ENCODE measurements around the gene LYPD6B.

LYPD6B gene

DNA sequence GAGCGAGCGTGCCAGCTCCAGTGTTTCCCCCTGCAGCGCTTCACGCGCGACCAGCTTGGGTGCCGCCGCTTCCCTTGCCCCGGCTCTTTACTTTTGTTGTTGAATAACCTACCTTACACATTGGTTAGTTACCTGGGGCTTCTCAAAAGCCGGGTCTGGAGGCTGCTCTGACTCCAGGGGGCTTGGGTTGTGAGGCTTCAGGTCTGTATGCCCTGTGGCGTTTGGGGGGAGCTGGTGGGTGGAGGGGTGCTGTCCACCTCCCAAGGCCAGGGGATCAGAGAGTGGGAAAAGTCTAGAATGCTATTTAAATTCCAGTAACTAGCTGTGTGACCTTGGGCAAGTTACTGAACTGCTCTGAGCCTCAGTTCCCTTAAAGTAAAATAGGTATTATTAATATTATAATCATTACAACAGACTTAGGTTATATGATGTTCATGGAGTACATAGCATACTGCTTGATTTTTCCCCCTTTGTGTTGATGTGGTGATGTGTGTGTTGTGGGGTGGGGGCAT is 770 bp downstream of the LYPD6B start:
- DNase-seq (ENCODE audit: low read depth in 2 of 2), result no peak

DNA sequence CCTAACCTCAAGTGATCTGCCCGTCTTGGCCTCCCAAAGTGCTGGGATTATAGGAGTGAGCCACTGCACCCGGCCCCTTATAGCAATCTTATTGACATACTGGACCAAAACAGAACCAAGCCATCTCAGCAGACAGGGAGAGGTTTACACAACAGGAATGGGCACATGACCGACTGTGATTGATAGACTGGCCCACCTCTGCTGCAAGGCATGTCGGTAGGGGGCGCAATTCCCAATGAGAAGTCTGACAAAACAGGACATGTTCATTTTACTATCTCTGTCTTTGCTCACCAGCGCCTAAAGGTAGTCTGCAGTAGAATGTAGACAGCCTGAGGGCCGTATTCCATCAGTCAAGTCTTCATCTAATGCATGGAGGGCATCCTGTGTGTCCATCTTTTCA is 2.0 kb downstream of the LYPD6B start:
- DNase-seq (ENCODE audit: low read depth in 2 of 2), result peak; percentile 18 to 30

DNA sequence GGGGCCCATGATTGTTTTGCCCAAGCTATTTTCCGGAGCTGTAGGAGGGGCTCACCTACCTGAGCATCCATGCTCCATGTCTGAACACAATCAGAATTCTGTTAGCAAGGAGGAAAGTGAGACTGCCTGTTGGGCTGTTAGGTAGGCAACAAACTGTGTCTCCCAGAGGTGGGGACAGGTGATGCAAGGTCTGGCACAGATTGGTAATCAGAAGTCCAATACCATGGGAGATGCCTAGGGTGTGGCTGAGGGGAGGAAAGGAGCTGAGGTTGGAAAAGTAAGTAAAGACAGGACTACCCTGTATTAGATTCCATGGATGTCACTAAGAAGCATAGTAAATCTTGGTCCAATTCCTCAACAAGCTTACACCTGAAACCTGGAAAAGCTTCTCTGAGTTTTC is 3.0 kb downstream of the LYPD6B start:
- DNase-seq (ENCODE audit: low read depth in 2 of 2), result no peak

GRCh38 chr2:149042881-149043280 is 4.4 kb downstream of the LYPD6B start:
- no peak for DNase-seq (ENCODE audit: low read depth in 2 of 2)

DNA sequence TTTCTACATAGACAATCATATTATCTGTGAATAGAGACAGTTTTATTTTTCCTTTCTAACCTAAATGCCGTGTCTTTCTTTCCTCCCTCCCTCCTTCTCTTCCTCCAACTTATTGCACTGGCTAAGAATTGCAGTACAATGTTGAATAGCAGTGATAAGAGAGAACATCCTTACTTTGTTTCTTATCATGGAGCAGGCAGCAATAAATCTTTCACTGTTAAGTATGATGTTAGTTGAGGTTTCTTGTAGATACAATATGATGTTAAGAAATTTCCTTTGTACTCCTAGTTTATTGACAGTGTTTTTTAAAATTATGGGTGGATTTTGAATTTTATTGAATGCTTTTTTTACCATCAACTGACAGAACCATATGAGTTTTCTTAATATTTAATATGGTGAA is 6.0 kb downstream of the LYPD6B start:
- no peak for DNase-seq (ENCODE audit: low read depth in 2 of 2)

- DNase-seq (ENCODE audit: low read depth in 2 of 2), result no peak
These were observed 8.6 kb downstream of the LYPD6B start for GRCh38 chr2:149047118-149047517.

DNA sequence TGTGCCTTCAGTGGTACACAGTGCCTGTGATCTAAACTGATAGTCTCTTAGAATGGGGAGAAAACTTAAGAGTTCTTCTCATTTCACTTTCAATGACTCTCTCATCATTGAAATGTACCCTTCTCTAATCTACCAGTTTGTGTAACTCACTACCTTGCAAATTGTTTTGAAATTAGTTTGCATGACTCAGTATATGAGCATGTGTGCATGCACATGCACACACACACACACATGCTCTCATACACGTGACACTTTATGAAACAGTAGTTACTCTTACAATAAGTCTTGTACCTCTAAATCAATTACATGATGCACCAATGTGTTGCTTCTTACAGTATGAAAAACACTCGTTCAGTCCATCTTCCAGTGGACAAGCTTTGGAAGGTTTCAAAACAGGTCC is 10.6 kb downstream of the LYPD6B start:
- no peak for DNase-seq (ENCODE audit: low read depth in 2 of 2)

GRCh38 chr2:149050188-149050587 is 11.7 kb downstream of the LYPD6B start:
- no peak for DNase-seq (ENCODE audit: low read depth in 2 of 2)

- no peak for DNase-seq (ENCODE audit: low read depth in 2 of 2)
These were observed 17.3 kb downstream of the LYPD6B start for GRCh38 chr2:149055751-149056150.

- DNase-seq (ENCODE audit: low read depth in 2 of 2), result no peak
These were observed 18.2 kb downstream of the LYPD6B start for GRCh38 chr2:149056541-149057255.

GRCh38 chr2:149057401-149057800 is 18.9 kb downstream of the LYPD6B start:
- DNase-seq (ENCODE audit: low read depth in 2 of 2), result no peak

DNA sequence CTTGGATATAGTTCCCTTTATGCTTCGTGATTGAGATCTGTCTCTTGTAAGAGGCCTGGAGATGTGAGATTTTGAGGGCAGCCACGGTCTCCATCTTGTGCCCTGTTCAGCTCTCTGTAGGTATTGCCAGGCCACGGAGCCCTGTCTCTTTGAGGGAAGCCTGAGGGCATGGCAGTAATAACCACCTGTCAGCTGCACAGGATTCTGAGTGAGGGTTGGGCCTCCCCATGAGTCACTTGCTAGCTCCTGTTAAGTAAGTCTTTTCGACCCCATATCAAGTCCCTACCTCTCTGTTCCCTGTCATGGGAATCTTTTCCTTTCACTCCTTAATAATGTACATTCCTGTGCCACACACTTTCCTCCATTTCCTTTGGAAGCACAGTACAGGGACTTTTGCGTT is 20.4 kb downstream of the LYPD6B start:
- DNase-seq (ENCODE audit: low read depth in 2 of 2), result no peak

DNA sequence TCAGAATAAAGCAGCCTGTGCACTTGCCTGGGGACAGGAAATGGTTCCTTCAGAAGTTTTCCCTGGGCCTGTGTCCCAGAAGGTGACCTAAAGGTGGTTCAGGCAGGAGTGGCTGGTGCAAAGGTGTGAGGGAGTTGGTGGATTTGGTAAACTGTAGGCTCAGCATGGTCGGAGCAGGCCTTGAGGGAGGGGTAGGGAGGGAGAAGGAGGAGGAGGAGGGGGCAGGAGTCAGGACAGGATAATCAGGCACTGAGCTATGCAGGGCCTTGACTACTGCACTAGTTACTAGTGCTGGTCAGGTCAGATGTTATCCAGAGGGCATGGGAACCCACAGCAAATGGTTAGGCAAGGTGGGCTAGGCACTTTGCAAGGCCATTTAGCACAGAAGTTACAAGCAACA is 21.3 kb downstream of the LYPD6B start:
- no peak for DNase-seq (ENCODE audit: low read depth in 2 of 2)

DNA sequence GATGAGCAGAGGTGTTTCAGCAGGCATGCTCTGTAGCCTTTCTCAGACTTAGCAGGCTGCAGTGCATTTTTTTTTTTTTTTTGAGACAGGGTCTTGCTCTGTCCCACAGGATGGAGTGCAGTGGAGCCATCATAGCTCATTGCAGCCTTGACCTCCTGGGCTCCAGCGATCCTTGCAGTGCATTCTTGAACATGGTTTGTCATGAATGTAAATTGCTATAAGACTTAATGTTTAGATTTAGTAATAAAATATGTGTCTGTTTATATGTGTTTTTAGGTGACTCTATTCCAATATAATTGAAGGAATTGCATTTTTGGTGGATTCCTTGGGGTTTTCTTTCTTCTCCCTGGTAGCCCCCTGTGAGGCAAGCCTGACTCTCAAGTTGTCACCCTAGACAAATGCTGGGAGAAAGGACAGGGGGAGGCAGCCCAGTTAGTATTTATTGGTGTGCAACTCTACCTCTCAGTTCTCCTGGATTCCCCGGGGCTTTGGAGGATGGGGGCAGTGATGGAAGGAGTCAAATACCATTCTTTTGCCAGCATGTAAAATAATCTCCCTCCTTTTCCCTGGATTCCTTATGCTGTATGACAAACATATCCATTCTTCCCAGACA is 22.7 kb downstream of the LYPD6B start:
- DNase-seq (ENCODE audit: low read depth in 2 of 2), result no peak

DNA sequence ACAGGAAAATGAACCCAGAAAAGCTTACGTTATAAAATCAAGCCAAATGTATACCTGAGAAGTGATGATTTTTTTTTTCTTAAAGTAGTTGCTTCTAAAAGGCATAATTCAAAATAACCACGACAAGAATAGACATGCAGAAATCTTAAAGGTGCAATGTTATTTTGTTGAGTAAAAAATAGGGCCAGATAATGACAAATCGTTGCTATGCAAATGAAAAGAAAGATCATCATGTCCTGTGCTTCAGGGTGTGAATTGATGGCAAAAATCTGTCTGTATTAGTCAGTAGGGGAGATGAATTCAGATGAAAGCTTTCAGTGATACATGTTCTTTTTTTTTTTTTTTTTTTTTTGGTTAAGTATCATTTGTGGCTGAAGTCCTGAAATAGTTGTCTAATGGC is 24.0 kb downstream of the LYPD6B start:
- DNase-seq (ENCODE audit: low read depth in 2 of 2), result no peak

DNA sequence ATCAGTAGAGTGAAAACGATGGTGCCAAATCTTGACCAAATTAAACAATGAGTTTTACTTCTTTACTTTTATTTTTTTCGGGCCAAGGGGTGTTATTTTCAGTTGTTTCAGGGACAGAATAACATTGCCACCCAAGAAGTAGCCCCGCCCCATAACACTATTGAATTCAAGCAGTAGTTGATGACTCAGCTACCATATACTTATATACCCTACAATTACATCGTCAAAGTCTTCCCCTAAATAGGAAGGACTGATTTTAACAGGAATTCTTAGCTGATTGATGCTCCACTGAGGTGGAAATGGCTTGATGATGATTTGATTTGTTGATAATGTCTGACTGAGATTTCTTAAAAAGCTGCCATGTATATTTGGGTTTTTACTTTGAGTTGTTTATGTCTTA is 24.7 kb downstream of the LYPD6B start:
- DNase-seq (ENCODE audit: low read depth in 2 of 2), result no peak

DNA sequence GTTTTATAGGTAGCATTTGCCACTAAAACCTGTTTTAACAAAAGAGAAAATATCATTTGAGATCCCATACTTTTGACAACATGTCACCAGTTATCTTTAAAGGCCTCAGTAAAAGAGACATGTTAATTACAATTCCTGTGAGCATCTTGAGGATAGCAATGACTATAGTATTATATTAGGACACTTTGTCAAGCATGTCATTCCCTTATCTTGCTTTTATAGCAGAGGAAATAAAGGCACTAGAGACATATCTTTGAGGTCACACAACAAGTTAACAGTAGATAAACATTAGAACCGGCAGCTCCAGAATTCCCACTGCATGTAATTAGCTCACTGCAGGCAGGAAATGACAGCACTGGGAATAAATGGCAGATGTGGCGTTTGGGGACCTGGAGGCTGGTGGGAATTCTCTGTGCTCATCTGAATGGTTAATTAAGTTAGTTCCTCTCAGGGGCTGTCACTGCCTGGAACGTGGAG is 25.9 kb downstream of the LYPD6B start:
- no peak for DNase-seq (ENCODE audit: low read depth in 2 of 2)

DNA sequence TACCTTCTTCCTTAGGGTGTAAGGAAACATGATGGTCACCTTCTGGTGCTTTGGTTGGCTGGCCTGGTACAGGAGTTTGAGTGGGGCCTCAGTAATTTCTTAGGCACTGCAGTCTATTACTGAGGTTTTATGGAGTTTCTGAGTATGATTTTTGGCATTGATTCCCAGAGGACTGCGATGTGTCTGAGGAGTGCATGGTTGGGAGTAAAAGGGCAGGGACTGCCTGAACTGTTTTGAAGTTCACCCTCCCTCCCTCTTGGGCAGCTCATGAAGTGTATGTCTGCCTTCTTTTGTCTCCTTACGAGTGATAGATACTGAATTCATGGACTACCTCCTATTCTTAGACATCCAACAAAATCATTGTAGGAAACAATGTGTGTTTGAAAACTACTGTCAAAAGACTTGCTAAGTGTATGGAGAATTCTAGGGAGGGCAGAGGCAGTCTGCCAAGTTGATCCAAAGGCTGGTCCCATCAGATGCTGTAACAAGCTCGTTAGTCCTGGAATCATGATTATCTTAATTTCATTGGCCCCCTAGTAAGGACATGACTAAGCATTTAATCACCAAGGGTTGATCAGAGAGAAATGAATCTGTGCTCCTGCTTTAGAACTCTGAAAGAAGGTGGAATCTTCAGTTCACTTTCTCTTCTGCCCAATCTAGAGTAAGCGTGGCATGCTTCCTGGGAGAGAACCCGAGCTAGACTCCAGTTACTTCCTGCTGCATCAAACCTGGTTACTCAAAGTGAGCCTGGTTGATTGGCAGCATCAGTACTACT is 26.5 kb downstream of the LYPD6B start:
- no peak for DNase-seq (ENCODE audit: low read depth in 2 of 2)

DNA sequence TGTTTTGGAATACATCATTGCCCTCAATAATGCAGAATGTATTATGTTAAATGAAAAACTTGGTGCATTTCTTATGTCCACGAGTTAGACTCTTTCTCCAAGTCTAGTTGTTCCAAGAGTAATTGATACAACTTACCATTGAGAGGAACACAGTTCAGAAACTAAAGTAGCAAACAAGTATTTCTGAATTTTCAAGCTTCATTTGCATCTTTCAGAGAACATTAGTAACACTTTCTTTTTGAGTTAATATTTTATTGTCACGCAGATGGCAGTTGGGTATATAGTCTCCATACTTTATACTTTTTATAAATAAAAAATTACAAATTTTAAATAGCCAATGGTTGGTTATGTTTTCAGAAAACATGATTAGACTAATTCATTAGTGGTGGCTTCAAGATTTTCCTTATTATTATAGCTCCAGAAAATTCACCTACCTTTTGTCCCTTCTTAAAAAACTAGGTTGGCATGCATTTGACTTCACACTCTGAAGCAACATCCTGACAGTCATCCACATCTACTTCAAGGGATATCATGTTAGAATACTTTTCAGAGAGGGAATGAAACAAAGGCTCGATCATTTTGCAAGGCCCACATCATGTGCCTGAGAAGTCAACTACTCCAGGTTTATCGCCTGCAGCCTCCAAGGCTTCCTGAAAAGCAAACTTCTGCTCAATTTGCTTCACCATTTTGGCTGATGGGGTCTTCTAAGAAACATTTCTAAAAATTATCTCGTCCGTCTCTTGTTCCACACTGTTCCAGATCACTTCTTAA is 29.9 kb downstream of the LYPD6B start:
- no peak for DNase-seq (ENCODE audit: low read depth in 2 of 2)

DNA sequence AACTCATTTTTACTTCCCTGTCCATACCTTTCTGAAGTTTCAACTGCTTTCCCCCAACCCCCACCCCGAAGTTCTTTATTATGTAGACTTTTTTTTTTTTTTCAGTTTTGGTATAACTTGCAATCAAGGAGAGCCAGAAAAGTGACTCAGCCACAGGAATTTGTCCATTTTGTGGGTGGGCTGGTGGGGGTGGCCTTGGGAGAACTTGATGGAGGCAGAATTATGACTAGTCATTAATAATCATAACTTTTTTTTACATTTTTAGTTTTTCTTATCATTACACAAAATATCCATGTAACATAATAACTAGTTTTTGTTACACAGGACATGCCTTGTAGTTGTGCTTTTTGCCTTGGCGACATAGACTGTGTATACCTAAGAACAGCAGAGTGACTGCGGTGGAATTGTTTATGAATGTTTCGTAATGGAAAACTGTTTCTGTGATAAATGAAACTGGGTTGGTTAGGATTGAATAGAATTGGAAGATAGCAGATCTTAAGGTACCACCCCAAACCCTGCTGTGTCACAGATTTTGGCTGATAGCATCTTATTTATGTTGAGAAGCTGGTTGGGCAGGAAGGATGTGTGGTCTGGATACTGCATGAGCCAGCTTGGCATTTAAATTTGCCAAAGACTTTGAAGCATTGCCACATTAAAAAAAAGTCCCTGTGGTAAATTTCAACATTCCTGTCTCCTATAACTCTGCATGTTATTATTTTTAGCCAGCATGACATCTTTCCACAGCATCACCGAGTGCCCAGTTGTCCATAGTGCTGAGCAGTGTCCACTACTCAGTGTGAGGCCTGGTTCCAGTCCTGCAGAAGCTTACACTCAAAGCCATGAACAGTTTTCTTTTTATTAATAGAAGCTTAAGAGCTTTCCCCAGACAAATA is 30.7 kb downstream of the LYPD6B start:
- DNase-seq (ENCODE audit: low read depth in 2 of 2), result peak in 1 of 2 donors; percentile 12
